GM21576 (cell line): ENCODE measurements around the gene IGF2R.

ENCODE experiments used
- ATAC-seq: cut with Tn5 transposase; IDR thresholded peaks from one replicate; pipeline ENCODE4 v1.9.1; 2021; ENCODE audit warnings: mild to moderate bottlenecking, moderate library complexity; ENCODE audit not compliant: unreplicated experiment

Gene IGF2R

DNA sequence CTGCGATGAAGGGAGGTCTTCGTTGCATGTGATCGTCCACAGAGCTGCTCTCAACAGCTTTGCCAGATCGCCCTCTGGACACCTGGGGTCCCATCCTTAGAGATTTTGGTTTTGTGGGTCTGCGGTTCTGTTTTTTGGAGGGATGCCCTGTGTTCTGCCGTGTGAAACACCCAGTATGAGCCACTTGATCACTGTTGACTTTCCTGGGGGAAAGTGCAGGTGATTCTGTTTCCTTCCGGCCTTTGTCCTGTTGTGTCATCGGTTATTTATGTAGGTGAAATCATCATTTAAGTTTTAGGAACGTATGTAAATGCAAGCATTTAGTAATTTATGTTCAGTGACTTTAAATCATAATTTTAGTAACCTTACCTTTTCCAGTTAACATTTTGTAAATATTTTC lies 96.3 kb downstream of the IGF2R start:
- no peak for ATAC-seq

DNA sequence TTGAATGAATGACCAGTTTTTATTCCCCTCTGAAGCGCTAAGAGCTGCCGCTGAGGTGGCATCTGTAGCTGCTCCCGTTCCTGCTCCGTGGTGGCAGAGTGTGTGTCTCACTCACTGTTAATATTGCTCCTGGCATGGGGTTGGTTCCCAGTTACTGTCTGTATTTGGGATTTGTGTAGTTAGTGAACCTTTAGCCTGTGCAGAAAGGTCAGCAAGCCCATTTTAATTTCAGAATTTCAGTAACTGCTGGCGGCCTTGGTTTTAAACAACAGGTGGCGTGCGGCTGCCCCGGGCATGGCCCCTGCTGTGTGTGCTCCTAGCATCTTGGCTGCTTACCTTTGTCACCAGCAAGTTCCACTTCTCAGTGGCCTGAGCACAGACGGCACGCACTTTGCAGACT lies 98.7 kb downstream of the IGF2R start:
- no peak for ATAC-seq

DNA sequence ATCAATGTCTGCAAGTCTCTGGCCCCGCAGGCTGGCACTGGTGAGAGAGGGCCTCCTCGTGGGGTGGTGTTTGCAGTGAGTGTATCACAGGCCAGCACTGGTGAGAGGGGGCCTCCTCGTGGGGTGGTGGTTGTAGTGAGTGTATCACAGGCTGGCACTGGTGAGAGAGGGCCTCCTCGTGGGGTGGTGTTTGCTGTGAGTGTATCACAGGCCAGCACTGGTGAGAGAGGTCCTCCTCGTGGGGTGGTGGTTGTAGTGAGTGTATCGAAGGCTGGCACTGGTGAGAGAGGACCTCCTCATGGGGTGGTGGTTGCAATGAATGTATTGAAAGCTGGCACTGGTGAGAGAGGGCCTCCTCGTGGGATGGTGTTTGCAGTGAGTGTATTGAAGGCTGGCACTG lies 99.5 kb downstream of the IGF2R start:
- no peak for ATAC-seq

DNA sequence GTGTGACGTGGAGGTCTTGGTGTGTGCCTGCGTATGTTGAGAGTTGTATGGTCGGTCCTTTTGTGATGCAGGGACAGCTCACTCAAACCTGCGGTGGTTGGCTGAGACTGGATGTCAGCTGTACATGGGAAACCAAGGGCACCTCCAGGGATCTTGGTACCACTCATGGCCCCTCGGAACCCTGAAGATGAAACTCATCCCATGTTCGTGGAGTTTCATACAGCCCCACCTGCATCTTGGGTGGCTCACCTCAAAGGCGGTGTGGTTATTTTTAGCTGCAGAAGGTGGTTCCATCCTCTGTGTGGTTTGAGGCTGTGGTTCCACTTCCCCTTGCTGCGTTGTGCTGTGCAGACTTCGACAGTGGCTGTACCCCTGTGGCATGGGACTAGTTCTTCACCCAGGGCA lies 100.2 kb downstream of the IGF2R start:
- ATAC-seq: peak; percentile 98

DNA sequence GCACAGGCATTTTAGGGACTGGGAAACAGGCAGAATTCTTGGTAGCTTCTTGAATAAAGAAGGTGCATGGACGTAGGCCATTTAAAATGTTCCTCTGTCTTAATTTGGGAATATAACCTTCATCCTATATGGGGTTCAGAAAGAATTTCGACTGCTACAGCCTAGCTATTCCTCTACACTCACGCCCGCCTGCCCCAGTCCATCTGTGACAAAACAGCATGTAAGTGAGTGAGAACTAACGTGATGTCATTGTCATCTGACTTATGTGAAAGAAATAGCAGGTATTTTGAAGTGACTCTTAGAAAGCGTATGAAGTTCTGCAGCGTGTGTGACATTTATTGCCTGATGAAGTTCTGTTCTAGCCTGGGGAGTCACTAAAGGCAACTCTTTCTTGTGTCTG lies 100.6 kb downstream of the IGF2R start:
- peak; percentile 6 for ATAC-seq

DNA sequence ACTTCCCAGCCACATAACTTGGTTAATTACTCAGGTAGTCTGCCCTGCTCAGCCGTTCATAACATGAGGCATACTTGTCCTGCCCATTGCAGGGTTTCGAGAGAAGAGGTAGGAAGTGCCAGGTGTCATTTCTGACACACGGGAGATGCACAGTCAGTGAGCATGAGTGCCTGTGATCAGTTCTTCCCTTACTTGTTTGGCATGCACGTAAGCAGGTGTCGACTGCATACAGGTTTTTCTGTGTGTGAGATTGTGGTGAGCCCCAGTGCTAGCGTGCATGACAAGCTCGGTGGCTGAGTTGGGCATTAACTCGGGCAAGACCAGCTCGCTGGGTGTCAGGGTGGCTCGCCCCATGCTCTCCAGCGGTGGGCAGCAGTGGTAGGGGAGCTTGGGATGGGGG lies 101.5 kb downstream of the IGF2R start:
- no peak for ATAC-seq

DNA sequence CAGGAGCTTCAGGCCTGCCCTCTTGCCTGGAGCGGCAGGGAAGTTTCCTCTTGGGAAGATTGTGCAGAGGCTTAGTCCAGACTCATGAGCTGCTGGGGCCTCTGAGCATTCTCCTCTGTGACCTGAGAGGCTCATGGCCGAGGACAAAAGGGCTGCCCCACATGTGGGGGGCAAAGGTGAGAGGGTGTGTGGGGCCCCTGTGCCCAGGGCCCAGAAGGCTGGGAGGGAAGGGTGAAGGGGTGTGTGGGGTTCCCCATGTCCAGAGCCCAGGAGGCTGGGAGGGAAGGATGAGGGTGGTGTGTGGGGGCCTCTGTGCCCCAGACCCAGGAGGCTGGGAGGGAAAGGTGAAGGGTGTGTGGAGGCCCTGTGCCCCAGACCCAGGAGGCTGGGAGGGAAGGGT lies 101.9 kb downstream of the IGF2R start:
- ATAC-seq: no peak

DNA sequence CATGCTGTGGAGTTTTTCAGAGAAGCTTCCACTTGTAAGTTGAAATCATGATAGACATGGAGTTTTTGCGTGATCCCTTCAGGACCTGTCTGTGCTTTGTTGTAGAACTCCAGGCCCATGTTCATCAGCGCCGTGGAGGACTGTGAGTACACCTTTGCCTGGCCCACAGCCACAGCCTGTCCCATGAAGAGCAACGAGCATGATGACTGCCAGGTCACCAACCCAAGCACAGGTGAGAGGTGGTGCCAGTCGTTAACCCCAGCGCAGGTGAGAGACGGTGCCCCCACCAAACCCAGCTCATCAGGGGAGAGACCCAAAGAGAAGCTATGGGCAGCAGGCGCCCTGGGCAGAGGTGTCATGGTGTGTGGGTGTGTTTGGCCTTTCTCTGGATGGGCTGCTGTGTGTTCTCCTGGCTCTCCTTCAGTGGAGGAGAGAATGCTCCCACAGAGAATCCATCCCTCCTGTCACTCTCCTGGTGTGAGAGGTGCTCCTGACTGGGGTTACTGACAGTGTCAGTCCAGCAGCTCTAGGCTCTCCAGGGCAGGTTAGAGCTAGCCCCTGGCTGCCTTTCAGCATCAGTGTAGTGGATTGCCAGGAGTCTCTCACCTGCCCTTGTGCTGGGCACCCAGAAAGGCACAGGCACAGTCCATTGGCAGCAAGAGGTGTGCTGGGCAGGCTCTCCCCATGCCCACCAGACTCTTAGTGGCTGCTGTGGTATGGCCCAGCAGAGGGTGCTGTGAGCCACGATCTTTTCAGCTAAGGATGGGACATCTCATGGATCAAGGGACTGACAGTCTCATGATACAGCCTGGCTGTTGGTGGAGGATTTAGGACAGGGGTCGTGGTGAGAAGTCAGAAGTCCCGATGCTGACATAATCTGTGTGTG lies 103.2 kb downstream of the IGF2R start:
- ATAC-seq: no peak

DNA sequence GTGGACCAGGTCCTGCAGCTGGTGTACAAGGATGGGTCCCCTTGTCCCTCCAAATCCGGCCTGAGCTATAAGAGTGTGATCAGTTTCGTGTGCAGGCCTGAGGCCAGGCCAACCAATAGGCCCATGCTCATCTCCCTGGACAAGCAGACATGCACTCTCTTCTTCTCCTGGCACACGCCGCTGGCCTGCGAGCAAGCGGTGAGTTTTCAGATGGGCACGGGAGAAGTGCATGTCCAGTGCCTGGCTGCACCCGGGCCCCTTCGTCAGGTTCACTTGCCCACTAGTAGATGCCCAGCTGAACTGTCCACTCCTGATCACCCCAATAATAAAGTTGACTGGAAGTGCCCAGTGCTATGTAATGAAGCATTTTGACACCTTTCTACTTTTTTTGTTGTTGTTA lies 104.4 kb downstream of the IGF2R start:
- ATAC-seq: no peak

DNA sequence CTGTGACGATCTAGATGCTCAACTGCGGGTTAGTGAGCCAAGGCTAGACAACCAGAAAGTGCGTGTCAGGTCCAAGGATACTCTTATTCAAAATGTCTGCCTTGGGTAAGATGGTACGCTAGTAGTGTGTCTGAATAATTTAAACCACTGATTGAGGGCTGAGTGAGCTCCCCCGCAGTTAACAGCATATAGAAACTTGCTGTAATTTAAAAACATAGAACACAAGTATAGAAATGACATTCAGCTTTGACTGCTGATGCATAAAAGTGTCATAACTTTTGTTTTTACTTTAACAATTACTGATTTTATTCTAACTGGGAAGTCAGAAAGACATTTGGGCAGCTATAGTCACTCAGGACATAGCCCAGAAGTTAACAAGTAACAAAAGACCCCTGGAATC lies 107.1 kb downstream of the IGF2R start:
- no peak for ATAC-seq

DNA sequence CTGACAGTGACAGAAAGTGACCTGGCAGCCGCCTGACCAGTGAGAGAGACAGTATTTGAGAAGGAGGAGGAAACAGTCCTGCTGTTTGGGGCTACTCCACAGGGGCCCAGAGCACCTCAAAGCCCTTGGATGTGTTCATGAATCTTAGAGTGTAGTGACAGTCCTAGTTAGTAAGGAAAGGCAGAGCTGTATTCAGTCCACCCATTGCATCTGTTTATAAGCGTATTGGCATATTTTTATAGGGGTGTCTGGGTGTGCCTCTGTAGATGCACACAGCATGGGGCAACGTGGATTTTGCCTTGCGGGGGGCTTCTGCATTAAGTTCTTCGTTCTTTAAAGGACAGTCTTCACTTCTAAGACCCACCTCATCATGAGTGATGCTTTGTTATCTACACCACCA lies 108.1 kb downstream of the IGF2R start:
- no peak for ATAC-seq

DNA sequence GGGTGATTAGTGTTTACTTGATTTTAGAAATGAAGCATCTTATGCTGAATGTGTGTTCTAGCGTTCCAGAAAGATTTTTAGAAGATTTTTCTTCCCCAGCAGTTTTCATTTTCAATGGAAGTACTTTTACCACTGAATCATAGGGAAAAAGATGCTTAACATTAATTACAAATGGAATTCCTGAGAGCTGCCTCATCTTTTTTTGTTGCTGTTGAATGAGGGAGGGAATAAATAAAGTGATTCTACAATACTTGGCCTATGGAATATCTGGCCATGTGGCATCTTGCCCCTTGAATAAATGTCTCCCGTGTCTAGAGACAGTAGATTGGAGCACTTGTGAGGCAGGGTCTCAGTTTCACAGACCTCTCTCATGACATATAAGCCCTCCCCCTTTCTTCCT lies 108.6 kb downstream of the IGF2R start:
- no peak for ATAC-seq

DNA sequence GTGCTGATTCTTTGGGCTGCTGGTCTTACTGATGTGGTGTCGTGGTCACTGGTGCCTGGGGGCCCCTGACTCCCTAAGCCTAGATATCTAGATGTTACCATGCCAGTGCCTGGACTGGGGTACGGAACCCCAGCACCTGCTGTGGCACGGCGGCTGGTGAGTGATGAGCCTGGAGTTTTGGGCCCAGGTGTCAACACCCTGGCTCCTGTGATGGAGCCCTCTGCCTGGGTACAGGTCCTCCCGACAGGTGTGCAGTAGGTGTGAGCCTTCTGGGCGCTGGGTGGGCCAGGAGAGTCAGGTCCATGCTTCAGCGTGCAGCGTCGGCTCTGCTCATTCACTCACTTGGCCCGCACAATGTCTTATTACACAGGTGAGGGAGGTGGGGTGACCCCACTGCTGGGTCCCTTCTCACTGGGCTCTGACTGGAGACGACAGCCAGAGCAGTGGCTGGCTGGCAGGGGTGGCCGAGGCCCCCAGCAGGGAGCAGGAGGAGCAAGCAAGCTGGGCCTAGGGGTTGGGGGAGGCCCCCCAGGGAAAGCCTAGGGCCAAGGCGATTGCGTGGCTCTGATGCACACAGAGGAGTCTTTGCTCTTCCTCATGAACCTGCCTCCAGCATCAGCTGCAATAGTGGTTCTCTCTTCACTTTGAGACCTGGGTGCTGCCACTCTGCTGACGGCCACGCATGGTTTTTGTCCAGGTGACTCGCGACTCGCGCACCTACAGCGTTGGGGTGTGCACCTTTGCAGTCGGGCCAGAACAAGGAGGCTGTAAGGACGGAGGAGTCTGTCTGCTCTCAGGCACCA lies 110.2 kb downstream of the IGF2R start:
- no peak for ATAC-seq

DNA sequence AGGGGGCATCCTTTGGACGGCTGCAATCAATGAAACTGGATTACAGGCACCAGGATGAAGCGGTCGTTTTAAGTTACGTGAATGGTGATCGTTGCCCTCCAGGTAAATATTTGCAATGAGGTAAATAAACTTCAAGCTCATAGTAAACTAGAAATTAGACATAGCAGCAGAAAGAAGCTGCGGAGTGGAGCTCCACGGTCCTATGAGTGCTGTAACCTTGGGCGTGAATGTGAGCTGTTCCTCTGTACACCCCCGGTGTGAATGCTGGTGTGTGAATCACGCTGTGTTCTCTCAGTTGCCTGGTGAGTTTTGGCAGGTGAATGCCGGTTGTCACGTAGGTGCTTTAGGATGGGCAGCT lies 110.8 kb downstream of the IGF2R start:
- ATAC-seq: no peak

DNA sequence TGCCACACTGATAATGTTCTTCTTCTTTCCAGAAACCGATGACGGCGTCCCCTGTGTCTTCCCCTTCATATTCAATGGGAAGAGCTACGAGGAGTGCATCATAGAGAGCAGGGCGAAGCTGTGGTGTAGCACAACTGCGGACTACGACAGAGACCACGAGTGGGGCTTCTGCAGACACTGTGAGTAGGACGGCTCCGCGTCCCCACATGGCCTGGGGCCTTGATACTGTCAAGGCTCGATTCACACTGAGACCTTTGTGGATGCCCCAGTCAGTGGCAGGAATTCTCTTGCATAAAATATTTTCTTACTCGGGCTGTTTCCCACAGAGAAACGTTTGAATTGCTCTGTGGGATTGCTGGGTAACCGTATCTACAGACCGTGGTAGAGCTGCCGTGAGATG lies 111.2 kb downstream of the IGF2R start:
- no peak for ATAC-seq

DNA sequence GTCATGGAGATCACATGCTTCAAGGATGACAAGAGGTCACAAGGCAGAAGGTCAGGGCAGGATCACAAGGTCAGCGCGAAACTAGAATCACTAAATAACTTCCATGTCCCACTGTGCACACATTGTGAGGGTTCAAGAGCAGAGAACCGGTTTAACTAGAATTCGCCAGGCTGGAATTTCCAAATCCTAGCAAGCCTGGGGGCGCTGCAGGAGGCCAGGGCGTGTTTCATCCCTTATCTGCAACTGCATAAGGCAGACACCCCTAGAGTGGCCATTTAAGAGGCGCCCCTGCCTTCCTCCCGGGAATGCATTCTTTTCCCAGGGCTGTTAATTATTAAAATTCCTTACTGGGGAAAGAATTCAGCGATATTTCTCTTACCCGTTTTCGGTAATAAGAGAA lies 112.5 kb downstream of the IGF2R start:
- ATAC-seq: no peak

DNA sequence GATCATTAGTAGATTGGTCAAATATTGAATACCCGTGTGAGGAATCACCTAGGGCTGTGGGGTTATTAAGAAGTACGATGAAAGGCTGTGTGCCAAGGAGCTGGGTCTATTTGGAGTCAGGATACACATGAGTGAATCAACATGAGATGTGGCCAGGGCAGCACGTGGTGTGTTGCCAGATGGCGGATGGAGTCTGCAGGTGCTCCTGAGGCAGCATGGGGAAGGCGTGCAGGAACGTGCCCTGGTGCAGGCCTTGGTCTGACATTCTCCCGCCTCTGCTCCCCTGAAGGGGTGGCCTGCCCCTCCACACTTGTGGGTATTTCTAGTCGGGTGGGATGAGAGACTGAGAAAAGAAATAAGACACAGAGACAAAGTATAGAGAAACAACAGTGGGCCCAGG lies 113.7 kb downstream of the IGF2R start:
- no peak for ATAC-seq

DNA sequence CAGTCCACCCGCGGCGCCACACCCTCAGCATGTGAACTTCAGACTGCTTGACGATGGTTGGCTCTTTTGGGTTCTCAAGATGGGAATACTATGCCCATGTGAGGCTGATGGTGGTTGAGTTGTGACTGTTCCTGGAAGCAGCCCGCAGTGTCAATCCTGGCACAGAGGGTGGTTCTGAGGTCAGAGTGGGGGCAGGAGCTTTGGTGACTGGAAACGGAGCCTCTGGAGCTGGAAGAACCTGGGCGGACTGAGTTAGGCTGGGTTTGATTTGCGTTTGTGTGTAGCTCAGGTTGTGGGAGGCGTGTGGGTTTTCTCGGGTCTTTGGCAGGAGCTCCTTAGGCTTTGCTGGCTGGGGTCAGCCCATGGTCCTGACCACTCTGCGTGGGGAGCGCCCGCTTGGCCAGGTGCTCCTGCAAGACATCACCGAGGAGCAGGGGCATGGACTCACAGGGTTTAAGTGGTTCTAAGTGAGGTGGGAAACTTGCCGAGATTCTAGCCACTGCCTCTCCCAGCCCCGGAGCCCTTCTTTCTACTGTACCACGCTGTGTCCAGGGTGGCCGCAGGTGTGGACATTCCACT lies 115.4 kb downstream of the IGF2R start:
- ATAC-seq: no peak

DNA sequence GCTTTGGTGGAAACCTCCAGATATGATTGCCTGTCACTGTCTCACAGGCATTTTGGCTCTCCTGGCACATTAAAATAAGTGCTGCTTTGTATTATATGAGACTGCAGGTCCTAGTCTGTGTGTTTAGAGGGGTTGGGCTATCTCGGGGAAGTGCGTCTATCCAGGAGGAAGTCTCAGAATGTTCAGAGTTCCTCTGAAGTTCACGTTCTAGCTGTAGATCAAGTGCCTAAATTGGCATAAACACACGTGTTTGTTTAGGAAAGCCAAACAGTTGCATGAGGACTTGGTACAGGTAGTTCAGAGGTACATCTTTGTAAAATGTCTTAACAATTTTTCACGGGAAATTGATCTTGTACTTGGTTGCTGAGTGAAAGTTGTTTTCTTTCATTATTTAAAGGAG lies 116.3 kb downstream of the IGF2R start:
- no peak for ATAC-seq

DNA sequence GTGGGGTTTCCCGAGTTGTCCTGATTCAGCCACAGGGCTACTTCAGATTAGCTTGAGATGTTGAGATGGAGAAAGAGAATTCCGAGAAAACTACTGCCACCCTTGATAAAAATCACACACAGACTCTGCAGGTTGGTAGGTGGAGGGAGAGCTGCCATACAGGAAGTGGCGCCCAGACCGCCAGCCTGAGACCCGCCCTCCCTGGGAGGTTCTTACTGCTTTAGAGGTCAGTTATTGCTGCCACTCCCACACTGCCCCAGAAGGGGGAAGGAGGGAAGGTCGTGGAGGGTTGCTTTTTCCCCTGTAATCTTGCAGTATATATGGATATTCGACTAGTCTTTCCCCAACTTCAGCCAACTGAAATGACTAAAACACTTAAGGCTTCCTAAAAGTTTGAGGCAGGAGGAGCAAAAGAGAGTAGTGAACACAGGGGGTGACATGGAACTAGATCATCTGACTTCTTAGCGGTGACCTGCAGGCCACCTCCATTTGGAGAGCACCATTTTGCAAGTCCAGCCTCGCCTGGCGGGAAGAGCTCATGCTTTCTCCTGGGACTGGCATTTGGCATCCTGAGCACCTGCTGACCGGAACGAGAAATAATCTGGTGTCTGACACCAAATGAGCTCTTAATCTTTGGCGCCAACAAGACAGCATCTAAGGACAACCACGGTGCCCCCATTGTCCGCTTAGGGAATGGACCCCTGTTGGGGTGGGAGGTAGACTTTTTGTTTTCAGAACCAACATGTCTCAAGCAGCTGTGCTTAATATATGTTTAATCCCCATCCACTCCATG lies 117.0 kb downstream of the IGF2R start:
- no peak for ATAC-seq

DNA sequence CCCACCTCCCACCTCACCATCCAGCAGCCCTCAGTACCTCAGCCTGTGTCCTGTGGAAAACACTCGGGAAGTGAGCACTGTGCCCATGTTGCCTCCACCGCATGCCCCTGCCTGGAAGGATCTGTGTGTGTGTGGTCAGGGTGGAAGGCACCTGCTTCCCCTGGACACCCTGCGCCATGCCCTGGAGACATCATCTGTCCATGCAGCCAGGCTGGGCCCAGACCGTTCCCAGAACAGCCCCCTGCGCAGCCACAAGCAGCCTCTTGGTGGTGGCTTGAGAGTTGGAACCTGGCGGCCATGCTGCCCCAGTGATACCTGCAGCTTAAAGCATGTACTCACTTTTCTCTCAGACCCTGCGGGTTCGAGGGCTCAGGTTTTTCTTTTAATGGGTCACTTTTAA lies 117.9 kb downstream of the IGF2R start:
- no peak for ATAC-seq
